ENCODE results near the gene SPATA31C1.

SPATA31C1 gene

GRCh38 chr9:87878989-87879511 is 38.7 kb upstream of the SPATA31C1 start:
- no peaks in the 10 kb centered on the region for H3K27me3 ChIP-seq (replicated peaks; ENCODE audit: insufficient read depth, low read length)
- no peak for DNase-seq
- H3K9me2 ChIP-seq (replicated peaks; ENCODE audit: insufficient read depth, low read length) = no peaks in the 10 kb centered on the region
- H3K9me3 ChIP-seq (replicated peaks; ENCODE audit: insufficient read depth, low read length) = no peaks in the 10 kb centered on the region
- H3K4me1 ChIP-seq (ENCODE audit: low read length) = no peaks in the 10 kb centered on the region
- H3K4me3 ChIP-seq (ENCODE audit: low read length) = no peak overlapping the region
- no peak overlapping the region for H3K27ac ChIP-seq (ENCODE audit: low read length)
- H2AFZ ChIP-seq (ENCODE audit: low read length) = no peak overlapping the region
- H3K9ac ChIP-seq (ENCODE audit: low read length) = no peak overlapping the region
- H3K4me2 ChIP-seq (ENCODE audit: low read depth, low read length) = no peak overlapping the region
- H4K20me1 ChIP-seq (ENCODE audit: insufficient read depth, low read length) = no peaks in the 10 kb centered on the region
- H3K36me3 ChIP-seq (replicated peaks; ENCODE audit: insufficient read depth, low read length) = no peaks in the 10 kb centered on the region
- TF ChIP-seq CTCF (IDR thresholded peaks at IDR 0.05; ENCODE audit: low read length) (no peak), EZH2 (optimal IDR thresholded peaks at IDR 0.05; ENCODE audit: low read depth, low read length) (no peak), EZH2phosphoT487 (IDR thresholded peaks at IDR 0.05; ENCODE audit: low read length) (no peak)
- no peaks in the 10 kb centered on the region for H3F3A ChIP-seq (ENCODE audit: insufficient read depth, low read length)
- H3K79me2 ChIP-seq (ENCODE audit: low read length) = no peaks in the 10 kb centered on the region

GRCh38 chr9:87880116-87880515 is 37.6 kb upstream of the SPATA31C1 start:
- no peak overlapping the region for H3K4me2 ChIP-seq (ENCODE audit: low read depth, low read length)
- H3K36me3 ChIP-seq (replicated peaks; ENCODE audit: insufficient read depth, low read length) = no peaks in the 10 kb centered on the region
- H3K27me3 ChIP-seq (replicated peaks; ENCODE audit: insufficient read depth, low read length) = no peaks in the 10 kb centered on the region
- no peaks in the 10 kb centered on the region for H3K79me2 ChIP-seq (ENCODE audit: low read length)
- no peak overlapping the region for H2AFZ ChIP-seq (ENCODE audit: low read length)
- no peak overlapping the region for H3K27ac ChIP-seq (ENCODE audit: low read length)
- H3K9me2 ChIP-seq (replicated peaks; ENCODE audit: insufficient read depth, low read length) = no peaks in the 10 kb centered on the region
- no peaks in the 10 kb centered on the region for H3F3A ChIP-seq (ENCODE audit: insufficient read depth, low read length)
- H4K20me1 ChIP-seq (ENCODE audit: insufficient read depth, low read length) = no peaks in the 10 kb centered on the region
- TF ChIP-seq EZH2 (optimal IDR thresholded peaks at IDR 0.05; ENCODE audit: low read depth, low read length) (no peak), CTCF (IDR thresholded peaks at IDR 0.05; ENCODE audit: low read length) (no peak), EZH2phosphoT487 (IDR thresholded peaks at IDR 0.05; ENCODE audit: low read length) (no peak)
- no peak for DNase-seq
- H3K9ac ChIP-seq (ENCODE audit: low read length) = no peak overlapping the region
- no peak overlapping the region for H3K4me3 ChIP-seq (ENCODE audit: low read length)
- H3K4me1 ChIP-seq (ENCODE audit: low read length) = no peaks in the 10 kb centered on the region
- H3K9me3 ChIP-seq (replicated peaks; ENCODE audit: insufficient read depth, low read length) = no peaks in the 10 kb centered on the region

- Histone ChIP-seq H3K4me1 (ENCODE audit: low read length) (no peaks in the 10 kb centered on the region), H3K9me3 (replicated peaks; ENCODE audit: insufficient read depth, low read length) (no peaks in the 10 kb centered on the region), H3K9ac (ENCODE audit: low read length) (no peak overlapping the region), H3K4me3 (ENCODE audit: low read length) (no peak overlapping the region), H3K27me3 (replicated peaks; ENCODE audit: insufficient read depth, low read length) (no peaks in the 10 kb centered on the region), H3K36me3 (replicated peaks; ENCODE audit: insufficient read depth, low read length) (no peaks in the 10 kb centered on the region), H3K4me2 (ENCODE audit: low read depth, low read length) (no peak overlapping the region), H3K79me2 (ENCODE audit: low read length) (no peaks in the 10 kb centered on the region), H2AFZ (ENCODE audit: low read length) (no peak overlapping the region), H3F3A (ENCODE audit: insufficient read depth, low read length) (no peaks in the 10 kb centered on the region), H3K27ac (ENCODE audit: low read length) (no peak overlapping the region), H4K20me1 (ENCODE audit: insufficient read depth, low read length) (no peaks in the 10 kb centered on the region), H3K9me2 (replicated peaks; ENCODE audit: insufficient read depth, low read length) (no peaks in the 10 kb centered on the region)
- TF ChIP-seq EZH2phosphoT487 (IDR thresholded peaks at IDR 0.05; ENCODE audit: low read length) = no peak
- no peak for TF ChIP-seq EZH2 (optimal IDR thresholded peaks at IDR 0.05; ENCODE audit: low read depth, low read length)
- TF ChIP-seq CTCF (IDR thresholded peaks at IDR 0.05; ENCODE audit: low read length) = no peak
- DNase-seq = no peak
Measured at GRCh38 chr9:87880683-87881082, 37.1 kb upstream of the SPATA31C1 start.

All from MM.1S (cell line).